Mesodermal cell (in vitro differentiated cells): ENCODE data around the gene MMP11.
A peak's percentile ranks its signal among the peaks of the same experiment; 100 is the strongest.

Source experiments
- H3K27ac ChIP-seq: 2 replicates; pipeline ENCODE4 v1.7.0; 2013; ENCODE audit warnings: mild to moderate bottlenecking, low read depth, low read length, moderate library complexity; ENCODE audit not compliant: severe bottlenecking
- H3K36me3 ChIP-seq: 2 replicates; pipeline ENCODE4 v1.7.1; 2013; ENCODE audit warnings: mild to moderate bottlenecking, low read length, moderate library complexity; ENCODE audit not compliant: control insufficient read depth, insufficient read depth
- H3K4me1 ChIP-seq: one replicate; pipeline ENCODE4 v1.7.1; 2013; ENCODE audit warnings: mild to moderate bottlenecking, low read length; ENCODE audit not compliant: insufficient read depth, control insufficient read depth, poor library complexity, severe bottlenecking
- H3K4me3 ChIP-seq: 2 replicates; pipeline ENCODE4 v1.7.0; 2013; ENCODE audit warnings: low read length, control low read depth, mild to moderate bottlenecking; ENCODE audit not compliant: insufficient read depth, poor library complexity, severe bottlenecking; ENCODE audit errors: extremely low read depth
- H3K9me3 ChIP-seq: 2 replicates; pipeline ENCODE4 v1.7.1; 2013; ENCODE audit warnings: mild to moderate bottlenecking, low read length, moderate library complexity; ENCODE audit not compliant: control insufficient read depth
- WGBS, 2 experiments: methylation state at CpG; one replicate each; pipeline ENCODE4 v1.1.5; 2013; ENCODE audit warnings: missing lambda C conversion rate in 2 of 2; ENCODE audit not compliant: insufficient coverage in 2 of 2; 5-methylcytosine and 5-hydroxymethylcytosine counted together

MMP11 gene

GRCh38 chr22:23760056-23760455 lies 12.6 kb upstream of the MMP11 start:
- Histone ChIP-seq H3K27ac (no peak overlapping the region), H3K36me3 (peaks cover 10% of the 10 kb centered on the region), H3K4me3 (no peak overlapping the region), H3K4me1 (peaks cover 19% of the 10 kb centered on the region), H3K9me3 (no peaks in the 10 kb centered on the region)
- 95 to 98% methylated on average over 3 to 4 of the region's 6 CpGs for WGBS, 2 experiments

- Histone ChIP-seq H3K9me3 (no peaks in the 10 kb centered on the region), H3K4me1 (peaks cover 26% of the 10 kb centered on the region), H3K36me3 (peaks cover 14% of the 10 kb centered on the region), H3K4me3 (no peak within 1 kb of the TSS), H3K27ac (peak within 1 kb of the TSS; percentile 10)
- WGBS, 2 experiments = 76 to 78% methylated on average over 11 to 15 of the region's 23 CpGs
These were observed 9.6 kb upstream of the MMP11 start, which contains the start of gene C22orf15 for GRCh38 chr22:23762842-23763578. Gene C22orf15, plus strand, starts transcription at chr22:23762990. Its CDS starts 317 bp downstream, at chr22:23763307.

GRCh38 chr22:23763579-23763945 lies 9.1 kb upstream of the MMP11 start:
- Histone ChIP-seq H3K36me3 (peaks cover 14% of the 10 kb centered on the region), H3K4me3 (no peak overlapping the region), H3K27ac (no peak overlapping the region), H3K9me3 (no peaks in the 10 kb centered on the region), H3K4me1 (peaks cover 26% of the 10 kb centered on the region)
- 60 to 61% methylated on average over 10 to 17 of the region's 17 CpGs for WGBS, 2 experiments

- Histone ChIP-seq H3K9me3 (no peaks in the 10 kb centered on the region), H3K4me1 (peaks cover 26% of the 10 kb centered on the region)
- 85 to 89% methylated on average over 4 of the region's 7 CpGs for WGBS, 2 experiments
These were observed 8.7 kb upstream of the MMP11 start for GRCh38 chr22:23763954-23764353.

GRCh38 chr22:23764899-23765881 lies 7.5 kb upstream of the MMP11 start:
- Histone ChIP-seq H3K4me3 (no peak overlapping the region), H3K9me3 (no peaks in the 10 kb centered on the region), H3K4me1 (peaks cover 26% of the 10 kb centered on the region), H3K27ac (no peak overlapping the region), H3K36me3 (peaks cover 14% of the 10 kb centered on the region)
- 95 to 97% methylated on average over 7 to 8 of the region's 9 CpGs for WGBS, 2 experiments

More at GRCh38 chr22:23763954-23764353, 8.7 kb upstream of the MMP11 start:
- peaks cover 14% of the 10 kb centered on the region for H3K36me3 ChIP-seq
- no peak overlapping the region for H3K27ac ChIP-seq
- H3K4me3 ChIP-seq = no peak overlapping the region

- 4 to 8% methylated on average over 11 to 12 of the region's 27 CpGs for WGBS, 2 experiments
- Histone ChIP-seq H3K27ac (peak overlapping the region; percentile 67), H3K36me3 (peaks cover 14% of the 10 kb centered on the region), H3K4me1 (peaks cover 31% of the 10 kb centered on the region), H3K4me3 (peak overlapping the region; percentile 68), H3K9me3 (no peaks in the 10 kb centered on the region)
These were observed 5.4 kb upstream of the MMP11 start for GRCh38 chr22:23767303-23767672.

- peak within 1 kb of the TSS; percentile 68 for H3K4me3 ChIP-seq
- peak within 1 kb of the TSS; percentile 67 for H3K27ac ChIP-seq
- 1% methylated on average over 33 to 50 of the region's 63 CpGs for WGBS, 2 experiments
- H3K36me3 ChIP-seq = peaks cover 14% of the 10 kb centered on the region
- peaks cover 25% of the 10 kb centered on the region for H3K4me1 ChIP-seq
- H3K9me3 ChIP-seq = no peaks in the 10 kb centered on the region
These were observed 4.7 kb upstream of the MMP11 start, which contains the start of gene CHCHD10 for GRCh38 chr22:23767673-23768548. Gene CHCHD10, minus strand, starts transcription at chr22:23767972. Its CDS starts 98 bp downstream, at chr22:23767874.

GRCh38 chr22:23769321-23769965 lies 3.2 kb upstream of the MMP11 start:
- Histone ChIP-seq H3K4me1 (peaks cover 28% of the 10 kb centered on the region), H3K9me3 (no peaks in the 10 kb centered on the region), H3K36me3 (peaks cover 10% of the 10 kb centered on the region), H3K27ac (no peak overlapping the region), H3K4me3 (no peak overlapping the region)
- WGBS, 2 experiments = 85 to 98% methylated on average over 5 to 6 of the region's 6 CpGs

GRCh38 chr22:23772315-23772648 lies 367 bp upstream of the MMP11 start:
- no peak overlapping the region for H3K27ac ChIP-seq
- WGBS, 2 experiments = 0 to 28% methylated on average over 1 to 3 of the region's 6 CpGs
- H3K4me1 ChIP-seq = peaks cover 29% of the 10 kb centered on the region
- H3K9me3 ChIP-seq = no peaks in the 10 kb centered on the region
- no peaks in the 10 kb centered on the region for H3K36me3 ChIP-seq
- H3K4me3 ChIP-seq = peak overlapping the region; percentile 18
